ENCODE measurements around the gene PYCR2. TPM values are rescaled to one million over a fixed set of nuclear protein-coding genes. Genes with fewer than 3 reads are reported as not detected.

PYCR2 gene
- polyA plus RNA-seq, 2 of the 4 experiments (the other 2 are of a cell fraction): 45.4 to 50.5 TPM

GRCh38 chr1:225871359-225872074 lies 52.5 kb downstream of the PYCR2 start:
- FAIRE-seq: peak; percentile 73
- ATAC-seq: peak; percentile 79 to 86
- DNase-seq (ENCODE audit: low read depth in 1 of 2, low spot score in 1 of 2): peak; percentile 60 to 66
- Histone ChIP-seq H3K4me3 (no peak overlapping the region), H3K4me1 (peaks cover 29% of the 10 kb centered on the region), H3K9me3 (no peaks in the 10 kb centered on the region), H3K27ac (peak overlapping the region in 1 of 2 experiments; percentile 30; a peak in 3 of 6 replicates), H3K4me2 (peak overlapping the region; percentile 57)
- ChIA-PET POLR2A (interaction anchor here (0.9 to 1.9 kb wide), 4 partner anchors 11 to 191 kb away, joined by 3 to 14 read pairs (median 4); partner anchors contain the start of genes H3-3A, PYCR2 and TMEM63A), CTCF (interaction anchor here (0.6 to 2.4 kb wide), 13 partner anchors 11 to 396 kb away, joined by 3 to 15 read pairs (median 3); partner anchors contain the start of genes SRP9 and TMEM63A)
- 23% methylated on average over 10 of the region's 11 CpGs for WGBS (ENCODE audit: missing lambda C conversion rate)
- TF ChIP-seq GATA3 (IDR thresholded peaks at IDR 0.05; ENCODE audit: borderline replicate concordance) (peak; percentile 54; the same call in 1 of the 2 replicates), JUNB (IDR thresholded peaks at IDR 0.05) (peak; percentile 52; the same call in 1 of the 2 replicates), PHF8 (IDR thresholded peaks at IDR 0.05; ENCODE audit: borderline replicate concordance, low read depth) (no peak), ATOH8 (CRISPR knock-in tag; IDR thresholded peaks at IDR 0.05; ENCODE audit: low read depth) (no peak), HOXB13 (CRISPR knock-in tag; IDR thresholded peaks at IDR 0.05; ENCODE audit: low read depth) (no peak), MAFK (IDR thresholded peaks at IDR 0.05; ENCODE audit: partially characterized antibody) (no peak), MAX (IDR thresholded peaks at IDR 0.05) (peak; percentile 50; the same call in 1 of the 2 replicates), CTCF (IDR thresholded peaks at IDR 0.05) (no peak), FOSL2 (IDR thresholded peaks at IDR 0.05) (no peak), FOSL2 (CRISPR knock-in tag; IDR thresholded peaks at IDR 0.05) (peak; percentile 46; the same call in 1 of the 2 replicates), ZC3H11A (IDR thresholded peaks at IDR 0.05) (no peak)

- Histone ChIP-seq H3K4me1 (peaks cover 29% of the 10 kb centered on the region), H3K27ac (peak overlapping the region in 1 of 2 experiments; percentile 9; a peak in 3 of 6 replicates), H3K4me2 (peak overlapping the region; percentile 57), H3K9me3 (no peaks in the 10 kb centered on the region), H3K4me3 (no peak overlapping the region)
- ChIA-PET CTCF (interaction anchor here (0.8 to 2.4 kb wide), 12 partner anchors 9 to 400 kb away, joined by 3 to 15 read pairs (median 4); partner anchors contain the start of gene TMEM63A), POLR2A (interaction anchor here (0.9 to 1.9 kb wide), 4 partner anchors 12 to 192 kb away, joined by 3 to 14 read pairs (median 4); partner anchors contain the start of genes H3-3A, PYCR2 and TMEM63A)
- ATAC-seq (0 out of 6 replicates have a peak, but pooled peaks of 1 of the 2 experiments have one; percentile 14), DNase-seq (ENCODE audit: low read depth in 1 of 2, low spot score in 1 of 2) (no peak), FAIRE-seq (no peak)
- TF ChIP-seq CBX2 (IDR thresholded peaks at IDR 0.05; ENCODE audit: borderline replicate concordance, low read depth) (no peak), TP53 (CRISPR knock-in tag; IDR thresholded peaks at IDR 0.05) (no peak), SREBF2 (IDR thresholded peaks at IDR 0.05) (no peak), PHF8 (IDR thresholded peaks at IDR 0.05; ENCODE audit: borderline replicate concordance, low read depth) (no peak), REST (IDR thresholded peaks at IDR 0.05) (no peak), HOXB13 (CRISPR knock-in tag; IDR thresholded peaks at IDR 0.05; ENCODE audit: low read depth) (no peak), GATA3 (IDR thresholded peaks at IDR 0.05; ENCODE audit: borderline replicate concordance) (no peak), RFX5 (IDR thresholded peaks at IDR 0.05) (no peak), FOSL2 (IDR thresholded peaks at IDR 0.05) (no peak), FOSL2 (CRISPR knock-in tag; IDR thresholded peaks at IDR 0.05) (no peak), USF2 (IDR thresholded peaks at IDR 0.05) (no peak), HOXB5 (CRISPR knock-in tag; IDR thresholded peaks at IDR 0.05) (no peak), MAX (IDR thresholded peaks at IDR 0.05) (no peak), KDM5A (IDR thresholded peaks at IDR 0.05) (no peak), EHMT2 (IDR thresholded peaks at IDR 0.05; ENCODE audit: low read depth) (no peak), ZFP36 (IDR thresholded peaks at IDR 0.05; ENCODE audit: borderline replicate concordance, partially characterized antibody) (no peak), CBX8 (IDR thresholded peaks at IDR 0.05) (no peak), BCL3 (IDR thresholded peaks at IDR 0.05) (no peak), RAD21 (conservative IDR thresholded peaks at IDR 0.05 in 1 of 2, IDR thresholded peaks at IDR 0.05 in 1 of 2) (no peak), SMC3 (IDR thresholded peaks at IDR 0.05) (no peak), FOXS1 (CRISPR knock-in tag; IDR thresholded peaks at IDR 0.05) (no peak)
- WGBS (ENCODE audit: missing lambda C conversion rate): 32% methylated on average over 3 of the region's 3 CpGs
Observed at GRCh38 chr1:225870911-225871310, 53.1 kb downstream of the PYCR2 start.

Data from A549 (cell line).